ENCODE results near the gene DYRK1A. TPM values are rescaled to one million over a fixed set of nuclear protein-coding genes. Genes with fewer than 3 reads are reported as not detected.
A peak's percentile ranks its signal among the peaks of the same experiment; 100 is the strongest.

DYRK1A gene
- total RNA-seq, 1 experiment from 2014 or later = 48.7 TPM

DNA sequence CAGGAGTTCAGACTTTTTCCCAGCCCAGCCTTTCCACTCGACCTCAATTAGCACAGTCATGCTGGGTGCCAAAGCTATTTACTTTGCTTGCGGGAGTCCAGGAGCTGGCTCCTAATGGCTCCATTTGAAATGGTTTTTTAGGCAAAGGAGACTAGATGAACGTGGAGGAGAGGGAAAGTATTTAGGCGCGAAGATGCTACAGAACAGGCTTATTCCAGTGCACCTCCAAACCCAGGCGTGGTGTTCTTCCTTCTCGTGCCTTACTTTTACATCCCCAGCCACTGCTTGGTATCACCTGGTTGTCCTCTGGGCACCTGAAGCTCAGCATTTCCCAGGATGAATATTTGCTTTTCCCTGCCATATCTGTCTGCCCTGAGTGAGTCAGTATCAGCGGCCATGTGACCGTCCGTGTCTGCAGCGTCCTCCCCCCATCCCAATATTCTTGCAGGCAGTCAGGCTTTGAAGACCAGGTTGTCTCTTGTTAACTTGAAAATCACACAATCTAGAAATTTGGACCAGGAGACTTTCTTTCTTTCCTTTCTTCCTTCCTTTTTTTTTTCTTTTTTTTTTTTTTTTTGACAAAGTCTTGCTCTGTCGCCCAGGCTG is 198.5 kb downstream of the DYRK1A start:
- no peaks in the 10 kb centered on the region for H3K27me3 ChIP-seq (ENCODE audit: low read length)
- peak overlapping the region; percentile 68 for H3K9ac ChIP-seq (ENCODE audit: low read length)
- H2AFZ ChIP-seq (ENCODE audit: low read length) = peak overlapping the region; percentile 56
- H3F3A ChIP-seq (ENCODE audit: low read length, unreplicated experiment) = no peaks in the 10 kb centered on the region
- intact Hi-C loops (cut with micrococcal nuclease) = loop anchor here (1.0 to 5.0 kb wide), 4 partner anchors 32 to 298 kb away; partner anchors contain the start of gene VPS26C
- no peak for TF ChIP-seq EZH2 (IDR thresholded peaks at IDR 0.05; ENCODE audit: low read length, unreplicated experiment)
- TF ChIP-seq EZH2phosphoT487 (IDR thresholded peaks at IDR 0.05; ENCODE audit: borderline replicate concordance, low read length) = no peak
- TF ChIP-seq, protein P1, sequence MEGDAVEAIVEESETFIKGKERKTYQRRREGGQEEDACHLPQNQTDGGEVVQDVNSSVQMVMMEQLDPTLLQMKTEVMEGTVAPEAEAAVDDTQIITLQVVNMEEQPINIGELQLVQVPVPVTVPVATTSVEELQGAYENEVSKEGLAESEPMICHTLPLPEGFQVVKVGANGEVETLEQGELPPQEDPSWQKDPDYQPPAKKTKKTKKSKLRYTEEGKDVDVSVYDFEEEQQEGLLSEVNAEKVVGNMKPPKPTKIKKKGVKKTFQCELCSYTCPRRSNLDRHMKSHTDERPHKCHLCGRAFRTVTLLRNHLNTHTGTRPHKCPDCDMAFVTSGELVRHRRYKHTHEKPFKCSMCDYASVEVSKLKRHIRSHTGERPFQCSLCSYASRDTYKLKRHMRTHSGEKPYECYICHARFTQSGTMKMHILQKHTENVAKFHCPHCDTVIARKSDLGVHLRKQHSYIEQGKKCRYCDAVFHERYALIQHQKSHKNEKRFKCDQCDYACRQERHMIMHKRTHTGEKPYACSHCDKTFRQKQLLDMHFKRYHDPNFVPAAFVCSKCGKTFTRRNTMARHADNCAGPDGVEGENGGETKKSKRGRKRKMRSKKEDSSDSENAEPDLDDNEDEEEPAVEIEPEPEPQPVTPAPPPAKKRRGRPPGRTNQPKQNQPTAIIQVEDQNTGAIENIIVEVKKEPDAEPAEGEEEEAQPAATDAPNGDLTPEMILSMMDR (conservative IDR thresholded peaks at IDR 0.05; ENCODE audit: low read depth, low read length) = no peak
- H3K4me3 ChIP-seq (ENCODE audit: low read length) = peak overlapping the region; percentile 43; the same call in 1 of the 2 replicates
- ChIA-PET CTCF (interaction anchor here (0.9 to 1.6 kb wide), 2 partner anchors 18 to 71 kb away, joined by 3 to 6 read pairs; no protein-coding TSS in a partner anchor), POLR2A (ENCODE audit: unreplicated experiment) (interaction anchor here (0.6 to 1.0 kb wide), 2 partner anchors 359 to 420 kb away, joined by 6 to 7 read pairs; no protein-coding TSS in a partner anchor)
- no peaks in the 10 kb centered on the region for H3K79me2 ChIP-seq (ENCODE audit: low read length)
- no peaks in the 10 kb centered on the region for H3K36me3 ChIP-seq (ENCODE audit: low read depth, low read length)
- no TSS peak for BruUV-seq (replicated peaks)
- no peak for ATAC-seq
- peak overlapping the region; percentile 98 for H3K27ac ChIP-seq (ENCODE audit: low read length)
- no peaks in the 10 kb centered on the region for H4K20me1 ChIP-seq (ENCODE audit: low read length)
- no peaks in the 10 kb centered on the region for H3K9me2 ChIP-seq (replicated peaks; ENCODE audit: low read length)
- DNase-seq = peak; percentile 6
- H3K9me3 ChIP-seq (ENCODE audit: low read length) = no peaks in the 10 kb centered on the region
- peaks cover 22% of the 10 kb centered on the region for H3K4me1 ChIP-seq (ENCODE audit: insufficient read depth, low read length)
- H3K4me2 ChIP-seq (ENCODE audit: low read length) = peak overlapping the region; percentile 94

DNA sequence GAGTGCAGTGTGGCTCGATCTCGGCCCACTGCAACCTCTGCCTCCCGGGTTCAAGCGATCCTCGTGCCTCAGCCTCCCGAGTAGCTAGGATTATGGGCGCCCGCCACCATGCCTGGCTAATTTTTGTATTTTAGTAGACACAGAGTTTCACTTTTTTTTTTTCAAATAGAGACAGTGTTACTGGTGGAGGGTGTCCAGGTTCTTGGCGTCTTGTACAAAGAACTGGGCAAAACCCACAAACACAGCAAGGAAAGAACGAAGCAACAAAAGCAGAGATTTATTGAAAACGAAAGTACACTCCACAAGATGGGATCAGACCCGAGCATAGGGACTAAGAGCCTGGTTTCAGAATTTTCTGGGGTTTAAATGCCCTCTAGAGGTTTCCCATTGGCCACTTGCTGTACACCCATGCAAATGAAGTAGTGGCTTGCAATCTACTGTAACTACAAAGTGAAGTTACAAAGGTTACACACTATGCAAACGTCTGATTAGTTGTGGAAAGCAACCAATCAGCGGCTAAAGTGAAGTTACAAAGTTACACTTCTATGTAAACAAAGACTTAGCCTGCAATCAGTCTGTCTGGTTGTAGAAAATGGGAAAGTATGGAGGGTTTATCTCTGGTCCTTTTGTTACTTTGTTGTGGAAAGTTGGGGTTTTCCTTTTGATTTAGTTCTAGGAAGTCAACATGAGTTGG is 199.1 kb downstream of the DYRK1A start:
- peak overlapping the region; percentile 98 for H3K27ac ChIP-seq (ENCODE audit: low read length)
- ChIA-PET CTCF (no interaction called here), POLR2A (ENCODE audit: unreplicated experiment) (no interaction called here)
- TF ChIP-seq, protein P1 (conservative IDR thresholded peaks at IDR 0.05; ENCODE audit: low read depth, low read length) = no peak
- TF ChIP-seq EZH2 (IDR thresholded peaks at IDR 0.05; ENCODE audit: low read length, unreplicated experiment) (no peak), EZH2phosphoT487 (IDR thresholded peaks at IDR 0.05; ENCODE audit: borderline replicate concordance, low read length) (no peak)
- no peaks in the 10 kb centered on the region for H3K9me2 ChIP-seq (replicated peaks; ENCODE audit: low read length)
- DNase-seq = no peak
- BruUV-seq (replicated peaks) = no TSS peak
- H2AFZ ChIP-seq (ENCODE audit: low read length) = no peak overlapping the region
- no peak for ATAC-seq
- H3K9me3 ChIP-seq (ENCODE audit: low read length) = no peaks in the 10 kb centered on the region
- H3K27me3 ChIP-seq (ENCODE audit: low read length) = no peaks in the 10 kb centered on the region
- no peak overlapping the region for H3K4me2 ChIP-seq (ENCODE audit: low read length)
- H3F3A ChIP-seq (ENCODE audit: low read length, unreplicated experiment) = no peaks in the 10 kb centered on the region
- H4K20me1 ChIP-seq (ENCODE audit: low read length) = no peaks in the 10 kb centered on the region
- H3K4me3 ChIP-seq (ENCODE audit: low read length) = no peak overlapping the region
- H3K79me2 ChIP-seq (ENCODE audit: low read length) = no peaks in the 10 kb centered on the region
- H3K36me3 ChIP-seq (ENCODE audit: low read depth, low read length) = no peaks in the 10 kb centered on the region
- peaks cover 22% of the 10 kb centered on the region for H3K4me1 ChIP-seq (ENCODE audit: insufficient read depth, low read length)
- intact Hi-C loops (cut with micrococcal nuclease) = loop anchor here (2.0 kb wide), 1 partner anchor 33 kb away; no protein-coding TSS in a partner anchor
- H3K9ac ChIP-seq (ENCODE audit: low read length) = no peak overlapping the region
